IMR-90 (cell line): ENCODE measurements around the gene TNNT1. TPM values are rescaled to one million over a fixed set of nuclear protein-coding genes. Genes with fewer than 3 reads are reported as not detected.

Experiments
- ATAC-seq: fragments of 200-7000 bp; cut with Tn5 transposase; 2 replicates; pipeline ENCODE4 v1.9.1; 2020; ENCODE audit warnings: low read depth, mild to moderate bottlenecking, moderate library complexity
- BruUV-seq: library from RNA; stranded (reverse); fragments of 400-500 nt; replicated peaks from 2 replicates; lab custom pipeline; 2021; lab: Mats Ljungman, UMichigan
- CTCF ChIA-PET: fragments of 300-600 bp; formaldehyde crosslinking; extraction: SDS; loops from one replicate; lab custom pipeline; 2021; ENCODE audit warnings: antibody characterized with exemption; lab: Yijun Ruan, JAX
- POLR2A ChIA-PET: fragments of 300-600 bp; sonication (Branson Sonifier 250); formaldehyde crosslinking; loops from one replicate; lab custom pipeline; 2022; ENCODE audit warnings: antibody characterized with exemption; ENCODE audit not compliant: unreplicated experiment; lab: Charles Lee
- DNase-seq: peaks from one replicate; pipeline ENCODE4 v3.0.0; 2013
- H2AFZ ChIP-seq: replicated peaks from 2 replicates; pipeline ENCODE3; 2013; ENCODE audit warnings: low read length, mild to moderate bottlenecking; ENCODE audit not compliant: poor library complexity
- H2AK5ac ChIP-seq: 2 replicates; pipeline ENCODE4 v1.6.1; 2013; ENCODE audit warnings: low read depth, low read length, inconsistent platforms
- H2AK9ac ChIP-seq: replicated peaks from 2 replicates; pipeline ENCODE3; 2013; ENCODE audit warnings: mild to moderate bottlenecking, low read depth, low read length, moderate library complexity; ENCODE audit not compliant: poor library complexity
- H2BK120ac ChIP-seq: 2 replicates; pipeline ENCODE4 v1.6.1; 2013; ENCODE audit warnings: low read depth, low read length, inconsistent platforms
- H2BK15ac ChIP-seq: 3 replicates; pipeline ENCODE4 v1.6.1; 2013; ENCODE audit warnings: low read depth, low read length, inconsistent platforms
- H2BK20ac ChIP-seq: 2 replicates; pipeline ENCODE4 v1.6.1; 2013; ENCODE audit warnings: low read depth, mild to moderate bottlenecking, inconsistent platforms, low read length, moderate library complexity
- H2BK5ac ChIP-seq: 2 replicates; pipeline ENCODE4 v1.6.1; 2013; ENCODE audit warnings: mild to moderate bottlenecking, low read depth, low read length, inconsistent platforms; ENCODE audit not compliant: poor library complexity, severe bottlenecking
- H3K14ac ChIP-seq: replicated peaks from 2 replicates; pipeline ENCODE4 v1.6.1; 2013; ENCODE audit warnings: low read depth, low read length, inconsistent platforms
- H3K18ac ChIP-seq: 2 replicates; pipeline ENCODE4 v1.6.1; 2013; ENCODE audit warnings: low read depth, low read length, control low read depth
- H3K23ac ChIP-seq: 2 replicates; pipeline ENCODE4 v1.6.1; 2013; ENCODE audit warnings: low read depth, low read length, inconsistent platforms
- H3K27ac ChIP-seq: 2 replicates; pipeline ENCODE4 v1.5.1; 2013; ENCODE audit warnings: mild to moderate bottlenecking, control low read depth, low read length; ENCODE audit not compliant: insufficient read depth
- H3K27me3 ChIP-seq: 2 replicates; pipeline ENCODE4 v1.6.1; 2013; ENCODE audit warnings: low read length; ENCODE audit not compliant: control insufficient read depth, insufficient read depth
- H3K36me3 ChIP-seq: 2 replicates; pipeline ENCODE4 v1.6.1; 2013; ENCODE audit warnings: low read length, mixed read lengths; ENCODE audit not compliant: control insufficient read depth, insufficient read depth
- H3K4ac ChIP-seq: 2 replicates; pipeline ENCODE4 v1.6.1; 2013; ENCODE audit warnings: low read depth, low read length, inconsistent platforms
- H3K4me1 ChIP-seq: 2 replicates; pipeline ENCODE4 v1.6.1; 2013; ENCODE audit warnings: low read length, mixed read lengths; ENCODE audit not compliant: control insufficient read depth, insufficient read depth
- H3K4me2 ChIP-seq: 2 replicates; pipeline ENCODE4 v1.6.1; 2013; ENCODE audit warnings: low read depth, mild to moderate bottlenecking, control low read depth, low read length, moderate library complexity
- H3K4me3 ChIP-seq: 2 replicates; pipeline ENCODE4 v1.5.1; 2013; ENCODE audit warnings: low read depth, mild to moderate bottlenecking, control low read depth, low read length, moderate library complexity; ENCODE audit not compliant: insufficient read depth
- H3K56ac ChIP-seq: 2 replicates; pipeline ENCODE4 v1.6.1; 2013; ENCODE audit warnings: low read length, inconsistent platforms; ENCODE audit not compliant: insufficient read depth; ENCODE audit errors: extremely low read depth
- H3K79me1 ChIP-seq, 2 experiments: 2 replicates each; pipeline ENCODE4 v1.6.1; 2013; ENCODE audit warnings: low read length in 2 of 2, inconsistent platforms in 1 of 2, low read depth in 1 of 2
- H3K9ac ChIP-seq: 2 replicates; pipeline ENCODE4 v1.6.1; 2013; ENCODE audit warnings: low read depth, low read length, control low read depth
- H3K9me1 ChIP-seq: 2 replicates; pipeline ENCODE4 v1.6.1; 2013; ENCODE audit warnings: low read length, inconsistent platforms; ENCODE audit not compliant: insufficient read depth
- H3K9me3 ChIP-seq: 2 replicates; pipeline ENCODE4 v1.6.1; 2013; ENCODE audit warnings: low read length; ENCODE audit not compliant: control insufficient read depth, insufficient read depth
- H4K20me1 ChIP-seq: 2 replicates; pipeline ENCODE4 v1.6.1; 2013; ENCODE audit warnings: low read length, inconsistent platforms; ENCODE audit not compliant: insufficient read depth
- H4K5ac ChIP-seq: 2 replicates; pipeline ENCODE4 v1.6.1; 2013; ENCODE audit warnings: mild to moderate bottlenecking, low read depth, low read length, control low read depth
- H4K8ac ChIP-seq, 2 experiments: 2 replicates each; pipeline ENCODE4 v1.6.1; 2013; ENCODE audit warnings: low read depth in 2 of 2, low read length in 2 of 2, control low read depth in 1 of 2, inconsistent platforms in 1 of 2
- H4K91ac ChIP-seq: 2 replicates; pipeline ENCODE4 v1.6.1; 2013; ENCODE audit warnings: low read depth, low read length, inconsistent platforms; ENCODE audit not compliant: insufficient read depth
- BHLHE40 ChIP-seq: fragments of 150-350 bp; IDR thresholded peaks from 2 replicates; pipeline ENCODE4 v1.6.1; 2016; ENCODE audit warnings: mild to moderate bottlenecking, low read depth, low read length
- CEBPB ChIP-seq: IDR thresholded peaks from 2 replicates; pipeline ENCODE4 v1.6.1; 2012; ENCODE audit warnings: low read depth, low read length, improper control_type of control experiment
- CHD1 ChIP-seq: IDR thresholded peaks from 2 replicates; pipeline ENCODE4 v1.6.1; 2012; ENCODE audit warnings: low read depth, low read length, improper control_type of control experiment
- CTCF ChIP-seq: conservative IDR thresholded peaks from 2 replicates; pipeline ENCODE4 v1.5.1; 2012; ENCODE audit warnings: mild to moderate bottlenecking, low read depth, low read length, improper control_type of control experiment
- FOS ChIP-seq: fragments of 150-350 bp; IDR thresholded peaks from 2 replicates; pipeline ENCODE4 v1.6.1; 2016; ENCODE audit warnings: low read depth, low read length
- MAFK ChIP-seq: IDR thresholded peaks from 2 replicates; pipeline ENCODE4 v1.6.1; 2012; ENCODE audit warnings: low read depth, low read length, improper control_type of control experiment
- NFE2L2 ChIP-seq: fragments of 150-350 bp; IDR thresholded peaks from 2 replicates; pipeline ENCODE4 v1.6.1; 2016; ENCODE audit warnings: low read depth, mild to moderate bottlenecking, low read length
- POLR2A ChIP-seq: IDR thresholded peaks from 2 replicates; pipeline ENCODE4 v1.6.1; 2012; ENCODE audit warnings: mild to moderate bottlenecking, low read depth, low read length
- RAD21 ChIP-seq: IDR thresholded peaks from 2 replicates; pipeline ENCODE4 v1.6.1; 2012; ENCODE audit warnings: low read length, improper control_type of control experiment
- RCOR1 ChIP-seq: IDR thresholded peaks from 2 replicates; pipeline ENCODE4 v1.6.1; 2012; ENCODE audit warnings: mild to moderate bottlenecking, low read length, improper control_type of control experiment; ENCODE audit not compliant: insufficient replicate concordance
- SMC3 ChIP-seq: fragments of 150-350 bp; IDR thresholded peaks from 2 replicates; pipeline ENCODE4 v1.6.1; 2016; ENCODE audit warnings: low read depth, mild to moderate bottlenecking, antibody characterized with exemption, low read length, moderate library complexity
- WGBS, 2 experiments: methylation state at CpG; one replicate each; pipeline versions ENCODE4 v1.1.5 to v1.1.7; 2013; ENCODE audit warnings: missing lambda C conversion rate in 2 of 2; ENCODE audit not compliant: insufficient read length in 1 of 2; ENCODE audit errors: extremely low coverage in 2 of 2; 5-methylcytosine and 5-hydroxymethylcytosine counted together
- dilution Hi-C: fragments of 300-500 bp; cut with HindIII; formaldehyde crosslinking; loops from one replicate; pipeline ENCODE4 v1.14.3; 2018; ENCODE audit warnings: low sequenced_read_pairs; ENCODE audit not compliant: unreplicated experiment
- in situ Hi-C: fragments of 300-500 bp; cut with MboI; formaldehyde crosslinking; loops from 3 replicates; pipeline ENCODE4 v1.14.3; 2019; ENCODE audit warnings: low sequenced_read_pairs, inconsistent platforms, mixed read lengths
- intact Hi-C: fragments of 100-400 bp; cut with micrococcal nuclease; formaldehyde crosslinking; loops from 2 replicates; pipeline ENCODE4 v1.10.0; 2022
- polyA plus RNA-seq, 3 experiments: library from polyadenylated mRNA; depleted of rRNA; stranded (reverse); fragments of >200 nt; gene quantifications; 2 replicates each; pipeline ENCODE4 v1.2.3, GENCODE V29; 2012; ENCODE audit warnings: low replicate concordance in 1 of 3
- total RNA-seq: library from RNA; depleted of rRNA; stranded (reverse); fragments of >200 nt; gene quantifications from 2 replicates; pipeline ENCODE4 v1.2.3, GENCODE V29; 2012
- TF ChIP-seq, protein P1 (sequence below): fragments of 150-350 bp; IDR thresholded peaks from 2 replicates; pipeline ENCODE4 v1.6.1; 2017; ENCODE audit warnings: mild to moderate bottlenecking, antibody characterized with exemption, low read length, low read depth
- TF ChIP-seq, protein P2 (sequence below): fragments of 150-350 bp; IDR thresholded peaks from 2 replicates; pipeline ENCODE4 v1.6.1; 2016; ENCODE audit warnings: low read depth, mild to moderate bottlenecking, low read length, moderate library complexity, borderline replicate concordance

Gene TNNT1
- total and polyA plus RNA-seq, 2 of the 4 experiments (the other 2 are of a cell fraction), result 1.3 to 2.6 TPM

GRCh38 chr19:55197528-55197927 lies 48.5 kb upstream of the TNNT1 start:
- Histone ChIP-seq H3K9ac (no peak overlapping the region), H3K14ac (no peak overlapping the region), H3K56ac (no peak overlapping the region), H2BK5ac (no peak overlapping the region), H3K36me3 (no peaks in the 10 kb centered on the region), H2AK9ac (no peak overlapping the region), H2AK5ac (no peak overlapping the region), H3K9me1 (no peaks in the 10 kb centered on the region; the same call in 1 of the 2 replicates), H2BK120ac (no peak overlapping the region), H3K4me2 (no peak overlapping the region), H3K4ac (no peak overlapping the region), H2BK15ac (no peak overlapping the region), H4K20me1 (no peaks in the 10 kb centered on the region), H2AFZ (no peak overlapping the region), H3K23ac (no peak overlapping the region), H3K27me3 (peaks cover 2% of the 10 kb centered on the region), H4K8ac (no peak overlapping the region), H3K4me1 (no peaks in the 10 kb centered on the region), H2BK20ac (no peak overlapping the region), H3K4me3 (no peak overlapping the region), H4K91ac (no peak overlapping the region), H3K27ac (no peak overlapping the region), H3K9me3 (no peaks in the 10 kb centered on the region), H3K18ac (no peak overlapping the region), H3K79me1 (no peaks in the 10 kb centered on the region), H4K5ac (no peak overlapping the region)
- no peak for TF ChIP-seq RAD21
- TF ChIP-seq FOS, result no peak
- TF ChIP-seq SMC3, result no peak
- no peak for TF ChIP-seq CEBPB
- no peak for TF ChIP-seq MAFK
- TF ChIP-seq POLR2A, result no peak
- TF ChIP-seq, protein P1, sequence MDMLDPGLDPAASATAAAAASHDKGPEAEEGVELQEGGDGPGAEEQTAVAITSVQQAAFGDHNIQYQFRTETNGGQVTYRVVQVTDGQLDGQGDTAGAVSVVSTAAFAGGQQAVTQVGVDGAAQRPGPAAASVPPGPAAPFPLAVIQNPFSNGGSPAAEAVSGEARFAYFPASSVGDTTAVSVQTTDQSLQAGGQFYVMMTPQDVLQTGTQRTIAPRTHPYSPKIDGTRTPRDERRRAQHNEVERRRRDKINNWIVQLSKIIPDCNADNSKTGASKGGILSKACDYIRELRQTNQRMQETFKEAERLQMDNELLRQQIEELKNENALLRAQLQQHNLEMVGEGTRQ, result no peak
- TF ChIP-seq RCOR1, result no peak
- no peak for TF ChIP-seq NFE2L2
- no peak for TF ChIP-seq CHD1
- TF ChIP-seq BHLHE40, result no peak
- TF ChIP-seq, protein P2, sequence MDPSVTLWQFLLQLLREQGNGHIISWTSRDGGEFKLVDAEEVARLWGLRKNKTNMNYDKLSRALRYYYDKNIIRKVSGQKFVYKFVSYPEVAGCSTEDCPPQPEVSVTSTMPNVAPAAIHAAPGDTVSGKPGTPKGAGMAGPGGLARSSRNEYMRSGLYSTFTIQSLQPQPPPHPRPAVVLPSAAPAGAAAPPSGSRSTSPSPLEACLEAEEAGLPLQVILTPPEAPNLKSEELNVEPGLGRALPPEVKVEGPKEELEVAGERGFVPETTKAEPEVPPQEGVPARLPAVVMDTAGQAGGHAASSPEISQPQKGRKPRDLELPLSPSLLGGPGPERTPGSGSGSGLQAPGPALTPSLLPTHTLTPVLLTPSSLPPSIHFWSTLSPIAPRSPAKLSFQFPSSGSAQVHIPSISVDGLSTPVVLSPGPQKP, result no peak
- TF ChIP-seq CTCF, result no peak
- no CpG with 5 or more reads among the region's 4 CpGs for WGBS, 2 experiments
- POLR2A ChIA-PET, result no interaction called here
- BruUV-seq, result no TSS peak
- in situ Hi-C loops, result no loop called here
- no peak for DNase-seq
- intact Hi-C loops, result no loop called here
- dilution Hi-C loops, result no loop called here
- no peak for ATAC-seq
- CTCF ChIA-PET, result no interaction called here
